GM19468 (cell line): ENCODE measurements around the gene MUC2.

Experiments used
- ATAC-seq: cut with Tn5 transposase; IDR thresholded peaks from one replicate; pipeline ENCODE4 v1.9.1; 2021; ENCODE audit warnings: mild to moderate bottlenecking, moderate library complexity, moderate number of reproducible peaks; ENCODE audit not compliant: unreplicated experiment; ENCODE audit errors: extremely low read depth

MUC2 gene

DNA sequence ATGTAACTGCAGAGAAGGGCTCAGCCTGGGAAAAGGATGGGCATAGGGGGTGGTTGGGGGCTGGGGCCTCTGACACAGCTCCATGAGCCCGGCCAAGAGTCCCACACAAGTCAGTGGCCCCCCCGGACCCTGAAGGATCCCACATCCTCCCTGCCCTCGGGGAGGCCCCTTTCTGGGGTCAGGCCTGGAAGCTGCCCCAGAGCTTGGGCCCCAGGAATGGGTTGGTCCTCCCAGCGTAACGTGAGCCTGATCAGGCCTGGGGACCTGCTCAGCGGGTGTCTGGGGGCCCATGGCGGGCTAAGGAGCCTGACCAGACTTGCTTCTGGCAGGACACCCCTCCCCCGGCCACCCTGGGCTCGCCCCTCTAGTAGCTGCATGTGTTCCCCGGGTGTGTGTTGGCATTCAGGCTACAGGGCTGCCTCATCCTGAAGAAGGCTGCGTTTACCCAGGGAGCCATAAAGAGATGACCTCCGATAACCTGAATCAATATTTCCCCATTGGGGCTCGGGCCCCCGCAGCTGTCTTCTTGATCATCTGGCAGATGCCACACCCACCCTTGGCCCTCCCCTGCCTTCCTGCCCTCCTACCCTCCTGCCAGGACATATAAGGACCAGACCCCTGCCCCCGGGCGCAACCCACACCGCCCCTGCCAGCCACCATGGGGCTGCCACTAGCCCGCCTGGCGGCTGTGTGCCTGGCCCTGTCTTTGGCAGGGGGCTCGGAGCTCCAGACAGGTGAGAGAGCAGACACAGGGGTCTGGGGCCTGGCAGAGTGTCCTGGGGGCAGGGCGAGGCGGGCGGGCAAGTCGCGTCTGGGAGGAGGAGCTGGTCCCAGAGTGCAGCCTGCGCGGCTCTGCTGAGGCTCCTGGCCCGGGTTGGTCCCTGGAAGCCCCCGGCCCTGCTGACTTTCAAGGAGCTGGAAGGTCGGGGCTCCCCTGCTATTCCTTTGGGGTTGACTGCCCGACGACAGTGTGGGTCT lies at the start of gene MUC2:
Gene MUC2, plus strand, starts transcription at position 631 of the 978 bp plus-strand sequence.
- no peak for ATAC-seq

DNA sequence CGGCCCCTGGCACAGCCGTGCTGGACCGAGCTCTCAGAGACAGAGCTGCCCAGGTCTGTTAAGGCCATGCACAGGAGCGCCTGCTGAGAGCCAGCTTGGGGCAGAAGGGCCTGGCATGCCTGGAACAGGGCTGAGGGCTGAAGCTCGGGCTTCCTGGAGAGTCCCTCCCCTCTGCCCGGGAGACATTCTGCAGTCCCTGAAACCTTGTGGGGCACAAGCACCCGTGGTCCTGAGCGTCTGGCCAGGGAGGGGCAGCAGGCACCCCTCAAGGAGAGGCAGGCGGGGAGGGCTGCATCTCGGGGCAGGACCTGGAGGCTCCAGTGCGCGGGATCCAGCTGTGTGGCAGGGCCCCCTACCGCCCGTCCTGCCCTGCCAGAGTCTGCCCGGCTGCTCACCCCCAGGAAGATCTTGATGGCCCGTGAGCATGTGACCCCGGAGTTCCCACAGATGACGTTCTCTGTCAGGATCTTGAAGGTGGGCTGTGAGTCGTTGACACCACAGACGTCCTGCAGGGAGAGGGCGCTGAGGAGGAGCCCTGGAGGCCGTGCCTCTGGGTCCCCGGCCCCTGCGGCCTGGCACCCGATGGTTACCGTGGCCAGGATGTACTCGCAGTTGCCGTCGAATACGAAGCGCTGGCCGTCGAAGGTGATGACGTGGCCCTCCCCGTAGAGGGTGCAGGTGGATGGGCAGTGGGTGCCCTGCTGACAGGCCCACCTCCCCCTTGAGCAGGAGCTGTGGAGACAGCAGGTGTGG lies 49.1 kb upstream of the MUC2 start:
- no peak for ATAC-seq

DNA sequence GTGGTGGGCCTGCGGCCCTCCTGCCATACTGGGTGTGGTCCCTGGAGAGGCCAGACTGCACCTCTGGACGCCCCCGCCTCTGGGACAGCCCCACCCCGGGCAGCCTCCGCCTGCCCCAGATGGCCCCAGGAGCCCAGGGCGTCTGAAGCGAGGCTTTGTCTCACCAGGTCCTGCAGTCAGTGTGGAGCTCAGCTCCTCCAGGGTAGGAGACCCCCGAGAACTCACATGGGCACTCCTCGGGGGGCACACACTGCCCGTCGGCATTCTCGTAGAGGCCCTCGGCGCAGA lies 48.6 kb upstream of the MUC2 start:
- no peak for ATAC-seq

DNA sequence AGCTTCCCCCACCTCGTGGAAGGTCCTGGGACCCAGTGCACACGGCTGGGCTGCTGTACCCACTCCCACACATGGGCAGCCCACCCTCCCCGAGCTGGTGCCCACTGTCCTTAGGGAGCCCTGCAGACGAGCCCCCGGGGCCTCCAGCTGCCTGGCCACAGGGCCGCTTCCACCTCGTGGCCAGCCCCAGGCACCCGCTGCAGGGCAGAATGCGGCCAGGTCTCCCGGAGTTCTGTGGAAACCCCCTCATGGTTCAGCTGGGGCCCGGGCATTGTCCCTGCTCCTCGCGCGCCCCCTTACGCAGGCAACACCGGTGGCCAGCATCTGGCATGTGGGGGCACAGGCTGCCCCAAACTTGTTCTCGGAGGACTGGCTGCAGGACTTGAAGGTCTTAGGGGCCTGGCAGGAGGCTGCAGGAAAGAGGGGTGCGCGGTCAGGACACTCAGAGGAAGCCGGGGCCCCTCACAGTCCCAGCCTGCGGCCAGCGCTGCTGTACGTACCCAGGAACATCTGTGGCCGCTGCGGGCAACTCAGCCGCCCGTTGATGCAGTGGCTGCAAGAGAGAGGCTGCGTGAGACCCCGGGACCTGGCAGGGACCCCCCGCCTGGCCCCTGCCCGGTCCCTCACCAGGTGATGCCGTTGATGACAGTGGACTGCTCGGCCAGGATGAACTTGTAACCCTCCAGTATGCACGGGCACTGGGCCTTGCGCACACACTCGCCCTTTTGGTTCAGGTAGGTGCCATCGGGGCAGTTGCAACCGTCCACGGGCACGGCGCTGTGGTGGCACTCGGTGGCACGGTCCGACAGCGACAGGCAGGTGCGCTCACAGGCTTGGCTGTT lies 47.8 kb upstream of the MUC2 start:
- no peak for ATAC-seq

DNA sequence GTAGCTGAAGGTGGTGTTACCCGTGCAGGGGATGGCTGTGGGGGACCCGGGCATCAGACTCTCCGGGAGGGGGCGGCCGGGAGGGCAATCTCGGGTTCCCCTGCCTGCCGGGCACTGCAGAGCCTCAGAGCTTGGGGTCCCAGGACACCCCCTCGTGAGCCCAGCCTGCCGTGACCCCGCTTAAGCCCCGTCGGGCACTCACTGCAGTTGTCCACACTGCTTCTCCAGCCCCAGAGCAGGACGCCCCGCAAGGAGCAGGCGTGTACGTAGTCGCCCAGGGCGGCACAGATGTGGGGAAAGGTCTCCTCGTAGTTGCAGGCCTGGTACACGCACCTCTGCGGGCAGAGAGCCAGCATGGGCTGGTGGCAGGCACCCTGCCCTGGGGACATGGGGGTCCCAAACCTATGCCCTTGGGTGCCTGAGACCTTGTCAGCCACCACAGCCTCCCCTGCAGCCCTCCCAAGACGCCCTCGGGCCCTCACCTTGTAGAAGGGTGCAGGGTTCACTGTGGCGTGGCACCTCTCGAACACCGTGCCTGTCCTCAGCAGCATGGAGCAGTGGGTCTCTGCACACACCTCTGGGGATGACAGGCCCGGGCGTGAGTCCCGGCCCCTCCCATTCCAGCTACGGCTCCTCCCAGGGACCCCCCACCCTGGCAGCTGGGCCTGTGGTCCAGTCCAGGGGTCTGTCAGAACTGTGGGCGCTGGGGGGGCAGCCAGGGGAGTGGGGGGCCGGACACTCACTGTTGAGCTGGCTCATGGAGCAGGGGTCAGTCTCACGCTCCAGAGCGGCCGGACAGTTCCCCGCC lies 47.0 kb upstream of the MUC2 start:
- ATAC-seq: no peak

DNA sequence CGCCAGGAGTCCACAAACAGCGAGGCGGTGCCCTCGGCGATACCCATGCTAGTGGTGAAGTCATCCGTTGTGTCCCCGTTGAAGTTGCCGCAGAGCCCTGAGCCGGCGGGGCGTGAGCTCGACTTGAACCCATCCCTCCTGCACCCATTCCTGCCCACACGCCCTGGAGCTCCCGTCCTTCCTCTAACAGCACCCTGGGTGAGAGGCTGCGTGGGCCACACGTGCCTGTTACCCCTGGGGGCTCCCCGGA lies 46.5 kb upstream of the MUC2 start:
- ATAC-seq: no peak

DNA sequence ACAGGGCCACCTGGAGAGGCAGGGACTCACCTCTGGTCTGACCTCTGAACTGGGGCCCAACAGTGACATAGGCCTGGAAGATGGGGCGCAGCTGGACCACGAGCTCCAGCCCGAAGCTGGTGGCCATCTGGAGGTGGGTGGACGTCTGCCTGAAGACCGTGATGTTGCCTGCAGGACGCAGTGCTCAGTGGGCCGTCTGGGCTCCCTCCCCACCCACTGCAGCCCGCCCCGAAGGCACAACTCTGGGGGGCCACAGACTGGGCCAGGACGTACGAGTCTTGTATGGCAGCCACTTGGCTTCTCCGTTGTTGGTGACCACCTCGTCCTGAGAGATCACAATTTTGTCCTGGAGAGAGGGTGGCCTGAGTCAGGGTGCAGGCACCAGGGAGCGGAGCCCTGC lies 46.1 kb upstream of the MUC2 start:
- ATAC-seq: no peak

DNA sequence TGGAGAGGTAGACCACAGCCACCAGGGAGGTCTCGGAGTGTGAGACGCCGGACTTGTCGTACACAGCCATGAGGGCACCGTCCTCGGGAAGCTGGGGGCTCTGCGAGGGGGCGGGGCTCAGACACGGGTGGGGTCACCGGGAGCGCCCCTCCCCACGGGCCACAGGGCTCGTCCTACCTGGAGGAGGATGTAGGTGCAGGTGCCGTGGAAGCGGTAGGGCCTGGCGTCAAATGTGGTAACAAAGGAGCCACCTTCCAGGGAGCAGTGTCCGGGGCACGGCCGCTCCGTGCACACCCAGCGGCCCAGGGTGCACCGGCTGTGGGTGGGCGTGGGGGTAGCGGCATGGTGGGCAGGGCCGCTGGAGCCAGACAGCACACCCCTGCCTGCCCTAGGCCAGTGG lies 45.6 kb upstream of the MUC2 start:
- no peak for ATAC-seq

DNA sequence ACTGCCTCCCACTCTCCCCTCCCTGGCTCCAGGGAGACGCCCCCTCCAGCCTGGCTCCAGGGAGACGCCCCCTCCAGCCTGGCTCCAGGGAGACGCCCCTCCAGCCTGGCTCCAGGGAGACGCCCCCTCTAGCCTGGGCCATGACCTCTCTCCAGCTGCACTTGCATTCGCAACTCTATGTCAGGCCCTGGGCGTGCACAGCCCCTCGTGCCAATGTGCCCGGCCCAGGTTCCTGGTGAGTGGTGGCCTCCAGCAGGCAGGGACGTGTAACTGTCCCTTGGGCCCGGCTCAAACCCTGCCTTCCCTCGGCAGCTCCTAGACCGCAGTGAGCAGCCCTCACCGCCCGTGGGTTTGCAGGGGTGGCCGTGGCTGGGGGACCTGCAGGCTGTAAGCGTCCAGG lies 45.0 kb upstream of the MUC2 start:
- ATAC-seq: no peak

DNA sequence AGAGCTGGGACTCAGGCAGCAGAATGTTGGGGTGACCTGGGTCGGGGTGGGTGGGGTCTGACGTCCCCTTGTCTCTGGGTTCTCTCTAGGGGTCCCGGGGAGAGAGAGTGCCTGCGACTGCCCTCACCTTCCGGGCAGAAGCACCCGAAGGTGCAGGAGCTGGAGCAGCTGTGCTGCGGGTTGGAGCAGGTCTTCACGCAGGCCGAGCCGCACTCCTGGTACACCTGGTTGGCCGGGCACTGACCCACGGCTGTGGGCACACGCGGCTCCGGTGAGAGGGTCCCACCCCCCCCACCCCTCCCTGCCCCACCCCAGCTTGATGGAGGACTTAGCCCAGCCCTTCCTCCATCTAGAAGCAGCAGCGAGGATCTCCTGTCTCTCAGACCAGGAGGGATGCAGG lies 44.6 kb upstream of the MUC2 start:
- no peak for ATAC-seq

DNA sequence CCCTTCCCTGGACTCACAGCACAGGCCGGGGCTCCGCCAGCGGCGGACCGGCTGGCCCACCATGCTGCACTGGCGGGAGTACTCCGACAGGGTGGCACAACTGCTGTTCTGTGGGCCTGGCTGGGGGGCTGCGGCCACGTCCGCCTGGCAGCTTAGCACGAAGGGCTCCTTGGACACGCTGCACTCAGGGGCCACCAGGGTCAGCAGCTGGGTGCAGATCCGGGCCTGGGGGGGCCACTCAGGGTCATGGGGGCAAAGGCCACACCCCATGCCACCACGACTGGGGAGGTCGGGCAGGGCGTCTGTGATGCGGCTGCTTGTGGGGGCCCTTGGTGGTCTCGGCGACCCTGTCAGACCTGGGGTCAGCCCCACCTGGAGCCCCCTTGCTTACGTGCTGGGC lies 44.1 kb upstream of the MUC2 start:
- ATAC-seq: no peak

DNA sequence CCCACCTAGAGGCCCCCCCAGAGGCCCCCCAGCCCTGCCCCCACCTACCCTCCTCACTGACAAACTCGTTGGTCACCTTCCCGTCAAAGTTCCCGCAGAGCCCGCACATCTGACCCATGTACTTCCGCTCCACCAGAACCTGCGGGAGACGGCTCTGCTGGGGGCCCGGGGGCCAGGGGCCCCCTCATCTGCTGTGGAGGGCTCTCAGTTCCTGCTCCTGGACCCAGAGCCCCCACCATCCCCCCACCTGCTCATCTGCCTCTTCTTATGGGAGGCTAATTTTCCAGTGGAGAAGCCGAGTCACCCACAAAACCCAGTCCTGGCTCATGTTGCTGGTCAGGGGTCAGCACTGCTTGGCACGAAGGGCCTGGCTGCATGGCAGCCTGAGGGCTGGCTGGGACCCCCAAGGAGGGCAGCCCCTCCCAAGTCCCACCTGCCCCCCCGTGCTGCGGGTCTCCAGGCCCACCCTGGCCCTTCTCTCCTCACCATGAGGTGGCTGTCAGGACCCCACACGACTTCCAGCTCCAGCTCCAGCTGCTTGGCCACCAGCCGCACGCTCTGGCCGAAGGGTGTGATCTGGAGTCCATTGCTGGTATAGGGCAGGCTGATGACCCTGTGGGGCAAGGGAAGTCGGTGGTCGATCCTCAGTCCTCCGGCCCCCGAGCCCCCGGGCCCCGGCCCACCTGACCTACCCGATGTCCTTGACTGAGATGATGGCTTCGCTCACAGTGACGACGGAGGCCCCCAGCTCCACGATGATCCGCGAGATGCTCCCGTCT lies 43.4 kb upstream of the MUC2 start:
- ATAC-seq: no peak

DNA sequence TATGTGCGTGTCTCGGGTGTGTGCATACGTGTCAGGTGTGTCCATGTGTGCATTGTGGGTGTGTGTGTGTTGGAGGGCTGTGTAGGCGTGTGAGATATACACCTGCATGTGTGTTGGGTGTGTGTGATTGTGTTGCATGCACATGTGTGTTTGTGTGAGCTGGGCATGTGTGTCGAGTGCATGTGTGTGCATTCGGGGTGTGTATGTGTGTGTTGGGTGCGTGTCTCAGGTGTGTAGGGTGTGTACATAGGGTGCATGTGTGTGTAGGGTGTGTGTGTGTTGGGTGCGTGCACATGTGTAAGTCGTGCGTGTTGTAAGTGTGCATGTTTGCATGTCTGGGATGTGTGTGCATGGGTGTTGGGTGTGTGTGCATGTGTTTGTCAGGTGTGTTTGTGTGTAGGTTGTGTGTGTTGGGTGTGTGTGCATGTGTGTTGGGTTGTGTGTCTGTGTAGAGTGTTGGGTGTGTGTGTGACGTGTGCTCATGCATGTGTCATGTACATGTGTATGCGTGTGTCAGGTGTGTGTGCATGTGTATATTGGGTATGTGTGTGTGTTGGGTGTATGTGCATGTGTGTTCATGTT lies 42.3 kb upstream of the MUC2 start:
- no peak for ATAC-seq

DNA sequence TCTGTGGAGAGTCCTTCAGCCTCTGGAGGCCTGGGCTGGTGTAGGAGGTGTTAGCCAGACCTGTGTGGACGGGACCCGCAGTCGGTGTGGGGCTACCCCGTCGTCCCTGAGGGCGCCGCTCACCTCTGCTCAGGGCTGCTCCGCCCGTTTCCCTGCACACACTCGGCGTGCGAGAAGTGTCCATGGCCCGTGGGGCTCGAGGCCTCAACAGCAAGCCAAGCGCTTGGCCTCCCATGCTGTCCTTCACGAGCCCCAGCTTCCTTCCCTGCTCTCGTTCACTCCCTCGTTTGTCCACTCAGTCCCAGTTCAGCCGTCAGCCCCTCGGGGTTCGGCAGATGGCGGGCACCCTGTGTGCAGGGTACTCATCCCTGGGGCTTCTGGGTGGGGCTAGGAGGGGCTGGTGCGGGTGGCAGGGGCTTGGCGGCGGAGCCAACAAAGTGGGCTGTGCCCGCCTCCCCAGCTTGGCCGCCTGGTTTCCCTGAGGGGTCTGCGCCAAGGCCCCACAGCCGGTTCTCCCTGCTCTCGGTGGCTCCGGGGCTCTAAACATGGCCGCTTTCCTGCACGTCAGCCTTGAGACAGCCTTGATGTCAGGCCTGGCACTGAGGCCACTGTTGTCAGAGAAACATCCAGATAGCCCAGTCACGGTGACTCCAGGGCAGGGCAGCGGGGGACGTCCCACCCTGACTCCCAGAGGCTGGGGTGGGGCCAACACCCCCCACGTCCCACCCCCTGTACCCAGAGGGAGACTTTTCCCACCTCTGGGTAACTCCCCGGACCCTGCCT lies 41.5 kb upstream of the MUC2 start:
- ATAC-seq: no peak

DNA sequence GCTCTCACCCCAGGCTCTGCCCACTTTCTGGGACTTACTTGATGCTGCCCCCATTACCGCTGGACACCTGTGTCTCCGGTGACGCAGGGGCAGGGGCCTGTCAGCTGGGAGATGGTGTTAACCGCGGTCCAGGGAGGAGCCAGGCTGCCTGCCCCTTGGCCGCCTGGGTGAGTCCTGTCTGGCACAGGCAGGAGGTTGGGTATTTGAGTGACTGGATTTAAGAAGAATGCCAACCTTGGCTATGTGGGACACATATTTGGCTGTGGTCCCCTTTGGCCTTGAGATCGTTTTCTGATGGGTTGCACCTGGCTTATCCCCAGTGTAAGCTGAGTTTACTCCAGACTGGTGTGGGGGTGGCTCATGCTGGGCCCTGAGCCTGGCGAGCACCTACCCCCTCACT lies 40.7 kb upstream of the MUC2 start:
- ATAC-seq: no peak

DNA sequence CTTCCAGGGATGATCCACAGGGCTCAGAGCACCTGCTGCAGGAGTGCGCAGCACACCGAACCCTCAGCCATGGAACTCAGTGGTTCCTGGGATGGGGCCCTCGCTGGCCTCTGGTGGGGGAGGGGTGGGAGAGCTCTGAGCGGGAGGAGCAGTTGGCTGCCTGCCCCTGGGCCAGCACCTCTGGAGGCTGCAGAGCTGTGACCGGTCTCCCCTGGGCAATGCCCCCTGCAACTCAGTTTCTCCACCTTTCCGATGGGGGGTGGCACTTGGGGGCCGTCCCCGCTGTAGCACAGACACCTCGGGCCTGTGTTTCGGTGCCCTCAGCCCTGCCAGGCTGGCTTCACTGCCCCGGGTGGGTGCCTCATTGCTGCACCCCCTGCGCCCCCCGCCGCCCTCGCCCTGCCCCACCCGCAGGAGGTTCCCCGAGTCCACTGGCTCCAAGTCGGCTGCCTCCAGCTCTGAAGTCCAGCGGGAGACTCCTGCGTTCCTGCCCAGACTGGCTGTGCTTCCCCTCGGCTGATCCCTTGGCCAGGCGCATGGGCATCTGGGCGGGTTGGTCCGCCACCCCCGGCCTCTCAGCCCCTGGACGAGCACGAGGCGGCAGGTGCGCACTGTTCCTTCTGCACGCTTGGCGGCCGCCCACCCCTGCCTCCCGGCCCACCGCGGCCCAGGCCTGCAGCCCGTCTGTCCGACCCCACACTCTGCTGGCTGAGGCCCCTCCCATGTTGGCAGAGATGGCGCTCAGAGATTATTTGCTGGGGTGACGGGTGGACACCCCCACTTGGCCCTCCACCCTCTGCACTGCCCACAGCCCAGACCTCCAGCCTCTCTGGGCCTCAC lies 40.0 kb upstream of the MUC2 start:
- no peak for ATAC-seq

DNA sequence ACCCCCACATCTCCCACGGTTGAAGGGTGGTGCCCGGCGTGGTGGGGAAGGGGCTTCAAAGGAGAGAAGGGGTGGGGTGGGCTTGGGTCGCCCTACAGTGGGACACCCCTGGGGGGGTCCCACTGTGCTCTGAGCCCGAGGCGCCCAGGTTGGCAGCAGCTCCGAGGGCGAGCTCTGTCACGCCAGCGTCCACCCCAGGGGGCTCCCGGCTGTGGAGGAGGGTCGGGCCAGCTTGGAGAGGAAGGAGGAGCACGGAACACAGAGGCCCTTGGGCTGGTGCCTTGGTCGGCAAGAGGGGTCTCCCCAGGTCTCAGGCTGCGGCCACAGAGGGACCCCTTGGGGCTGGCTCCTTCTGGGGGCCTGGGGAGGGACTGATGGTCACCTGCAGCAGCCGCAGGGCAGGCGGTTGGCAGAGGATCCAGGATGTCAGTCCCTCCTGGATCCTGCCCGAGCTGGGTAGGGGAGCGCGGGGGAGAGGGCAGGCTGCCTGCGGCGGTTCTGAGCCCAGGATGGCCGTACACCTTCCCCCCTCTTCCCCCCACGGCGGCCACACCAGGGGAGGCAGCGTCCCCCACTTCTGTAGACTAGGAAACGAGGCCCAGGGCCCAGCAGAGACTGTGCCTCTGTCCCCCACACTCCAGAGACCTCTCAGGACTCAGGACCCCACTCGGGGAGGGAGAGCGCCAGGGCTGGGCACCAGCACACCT lies 38.9 kb upstream of the MUC2 start:
- no peak for ATAC-seq
